ENCODE results near the gene MEIKIN. TPM values are rescaled to one million over a fixed set of nuclear protein-coding genes. Genes with fewer than 3 reads are reported as not detected.
"Not testable (repeated sequence)": the region's sequence is repeated elsewhere in the genome, so short reads cannot be mapped to it uniquely, and the experiment has no call there.

MEIKIN gene
- polyA plus RNA-seq, 6 donors from 2014 or later = not detected

- DNase-seq (no peak), ATAC-seq (ENCODE audit: low read depth in 2 of 2) (no peak)
- Mint-ChIP-seq H3K27ac (peak overlapping the region in 2 of 6 donors; percentile 23 to 53), H3K27me3 (no peaks in the 10 kb centered on the region), H3K4me1 (peaks cover 35 to 55% (median 52%) of the 10 kb centered on the region in 3 donors), H3K36me3 (no peaks in the 10 kb centered on the region), H3K9me3 (peaks cover 0 to 1% (median 0%) of the 10 kb centered on the region in 7 donors), H3K4me3 (peak overlapping the region in 1 of 8 donors; percentile 61)
Observed at GRCh38 chr5:131783874-131784273, 161.6 kb downstream of the MEIKIN start.

GRCh38 chr5:131783357-131783756 lies 162.1 kb downstream of the MEIKIN start:
- peaks cover 0 to 1% (median 0%) of the 10 kb centered on the region in 7 donors for H3K9me3 Mint-ChIP-seq
- H3K27ac Mint-ChIP-seq = peak overlapping the region in 4 of 6 donors; percentile 9 to 80 (median 32)
- no peaks in the 10 kb centered on the region for H3K27me3 Mint-ChIP-seq
- H3K4me1 Mint-ChIP-seq = peaks cover 35 to 55% (median 52%) of the 10 kb centered on the region in 3 donors
- ATAC-seq (ENCODE audit: low read depth in 2 of 2) (no peak), DNase-seq (no peak)
- no peak overlapping the region for H3K4me3 Mint-ChIP-seq
- H3K36me3 Mint-ChIP-seq = no peaks in the 10 kb centered on the region

- H3K4me1 Mint-ChIP-seq = peaks cover 35 to 59% (median 53%) of the 10 kb centered on the region in 3 donors
Observed at GRCh38 chr5:131782717-131783116, 162.7 kb downstream of the MEIKIN start.

GRCh38 chr5:131778141-131778540 lies 167.3 kb downstream of the MEIKIN start:
- peak overlapping the region in 1 of 6 donors; percentile 21 for H3K27ac Mint-ChIP-seq
- H3K4me3 Mint-ChIP-seq = not testable (repeated sequence)

More at GRCh38 chr5:131782717-131783116, 162.7 kb downstream of the MEIKIN start:
- no peaks in the 10 kb centered on the region for H3K36me3 Mint-ChIP-seq
- H3K4me3 Mint-ChIP-seq = no peak overlapping the region
- no peak for DNase-seq
- no peak overlapping the region for H3K27ac Mint-ChIP-seq
- peaks cover 0 to 1% (median 0%) of the 10 kb centered on the region in 7 donors for H3K9me3 Mint-ChIP-seq
- H3K27me3 Mint-ChIP-seq = no peaks in the 10 kb centered on the region
- ATAC-seq (ENCODE audit: low read depth in 2 of 2) = no peak

GRCh38 chr5:131776450-131776849 lies 169.0 kb downstream of the MEIKIN start:
- no peak for DNase-seq
- no peak overlapping the region for H3K4me3 Mint-ChIP-seq
- H3K9me3 Mint-ChIP-seq = no peaks in the 10 kb centered on the region
- H3K4me1 Mint-ChIP-seq = peaks cover 12 to 33% (median 25%) of the 10 kb centered on the region in 3 donors
- H3K27me3 Mint-ChIP-seq = no peaks in the 10 kb centered on the region
- no peaks in the 10 kb centered on the region for H3K36me3 Mint-ChIP-seq
- ATAC-seq (ENCODE audit: low read depth in 2 of 2) = no peak
- H3K27ac Mint-ChIP-seq = no peak overlapping the region

More at GRCh38 chr5:131778141-131778540, 167.3 kb downstream of the MEIKIN start:
- H3K36me3 Mint-ChIP-seq; DNase-seq; ATAC-seq (ENCODE audit: low read depth in 2 of 2); H3K9me3 Mint-ChIP-seq; H3K27me3 Mint-ChIP-seq: not testable (repeated sequence)
- peaks cover 20 to 46% (median 39%) of the 10 kb centered on the region in 3 donors for H3K4me1 Mint-ChIP-seq

- Mint-ChIP-seq H3K4me3 (peak overlapping the region in 1 of 8 donors; percentile 21), H3K27me3 (no peaks in the 10 kb centered on the region), H3K36me3 (no peaks in the 10 kb centered on the region), H3K4me1 (peaks cover 12 to 35% (median 13%) of the 10 kb centered on the region in 3 donors), H3K27ac (peak overlapping the region in 2 of 6 donors; percentile 13 to 40), H3K9me3 (no peaks in the 10 kb centered on the region)
- ATAC-seq (ENCODE audit: low read depth in 2 of 2) (no peak), DNase-seq (no peak)
Observed at GRCh38 chr5:131774652-131775367, 170.7 kb downstream of the MEIKIN start.

- Mint-ChIP-seq H3K36me3 (no peaks in the 10 kb centered on the region), H3K4me3 (no peak overlapping the region), H3K4me1 (peaks cover 12 to 37% (median 19%) of the 10 kb centered on the region in 3 donors), H3K27me3 (no peaks in the 10 kb centered on the region), H3K9me3 (no peaks in the 10 kb centered on the region), H3K27ac (peak overlapping the region in 1 of 6 donors; percentile 44)
- ATAC-seq (ENCODE audit: low read depth in 2 of 2) = no peak
- DNase-seq = no peak
Observed at GRCh38 chr5:131773805-131774204, 171.7 kb downstream of the MEIKIN start.

- Mint-ChIP-seq H3K27ac (no peak overlapping the region), H3K27me3 (no peaks in the 10 kb centered on the region), H3K4me3 (no peak overlapping the region), H3K9me3 (no peaks in the 10 kb centered on the region), H3K4me1 (peaks cover 5 to 37% (median 18%) of the 10 kb centered on the region in 3 donors), H3K36me3 (no peaks in the 10 kb centered on the region)
- DNase-seq (no peak), ATAC-seq (ENCODE audit: low read depth in 2 of 2) (no peak)
Observed at GRCh38 chr5:131771692-131772091, 173.8 kb downstream of the MEIKIN start.

GRCh38 chr5:131769961-131770360 lies 175.5 kb downstream of the MEIKIN start:
- Mint-ChIP-seq H3K4me1 (peaks cover 19 to 44% (median 23%) of the 10 kb centered on the region in 3 donors), H3K4me3 (no peak overlapping the region), H3K9me3 (peaks cover 0 to 2% (median 0%) of the 10 kb centered on the region in 7 donors), H3K27ac (no peak overlapping the region), H3K27me3 (no peaks in the 10 kb centered on the region), H3K36me3 (peaks cover 0 to 2% of the 10 kb centered on the region in 2 donors)
- ATAC-seq (ENCODE audit: low read depth in 2 of 2) (no peak), DNase-seq (no peak)

GRCh38 chr5:131769336-131769735 lies 176.1 kb downstream of the MEIKIN start:
- DNase-seq = no peak
- no peak overlapping the region for H3K27ac Mint-ChIP-seq
- H3K27me3 Mint-ChIP-seq = no peaks in the 10 kb centered on the region
- no peak overlapping the region for H3K4me3 Mint-ChIP-seq
- H3K9me3 Mint-ChIP-seq = peaks cover 0 to 2% (median 0%) of the 10 kb centered on the region in 7 donors
- H3K36me3 Mint-ChIP-seq = peaks cover 0 to 5% of the 10 kb centered on the region in 2 donors
- peak; percentile 40 to 52 for ATAC-seq (ENCODE audit: low read depth in 2 of 2)
- peaks cover 23 to 40% (median 23%) of the 10 kb centered on the region in 3 donors for H3K4me1 Mint-ChIP-seq

- H3K27ac Mint-ChIP-seq = no peak overlapping the region
- DNase-seq = no peak
- ATAC-seq (ENCODE audit: low read depth in 2 of 2) = no peak
- H3K27me3 Mint-ChIP-seq = no peaks in the 10 kb centered on the region
- peaks cover 8 to 9% of the 10 kb centered on the region in 2 donors for H3K36me3 Mint-ChIP-seq
- H3K4me1 Mint-ChIP-seq = peaks cover 24 to 37% (median 27%) of the 10 kb centered on the region in 3 donors
- no peak overlapping the region for H3K4me3 Mint-ChIP-seq
- H3K9me3 Mint-ChIP-seq = peaks cover 0 to 11% (median 5%) of the 10 kb centered on the region in 7 donors
Observed at GRCh38 chr5:131767891-131768290, 177.6 kb downstream of the MEIKIN start.

- H3K4me1 Mint-ChIP-seq = peaks cover 34 to 47% (median 35%) of the 10 kb centered on the region in 3 donors
- no peak for DNase-seq
- no peak overlapping the region for H3K4me3 Mint-ChIP-seq
- peaks cover 13 to 14% of the 10 kb centered on the region in 2 donors for H3K36me3 Mint-ChIP-seq
- peak overlapping the region in 3 of 6 donors; percentile 1 to 70 (median 16) for H3K27ac Mint-ChIP-seq
- no peaks in the 10 kb centered on the region for H3K27me3 Mint-ChIP-seq
- H3K9me3 Mint-ChIP-seq = peaks cover 0 to 15% (median 8%) of the 10 kb centered on the region in 7 donors
- no peak for ATAC-seq (ENCODE audit: low read depth in 2 of 2)
Observed at GRCh38 chr5:131766689-131767088, 178.8 kb downstream of the MEIKIN start.

- ATAC-seq (ENCODE audit: low read depth in 2 of 2) = no peak
- Mint-ChIP-seq H3K27ac (peak overlapping the region in 1 of 6 donors; percentile 41), H3K27me3 (no peaks in the 10 kb centered on the region), H3K36me3 (peaks cover 13 to 14% of the 10 kb centered on the region in 2 donors), H3K4me1 (peaks cover 35 to 51% (median 47%) of the 10 kb centered on the region in 3 donors), H3K9me3 (peaks cover 0 to 15% (median 8%) of the 10 kb centered on the region in 7 donors), H3K4me3 (no peak overlapping the region)
- DNase-seq = no peak
Observed at GRCh38 chr5:131765261-131765660, 180.2 kb downstream of the MEIKIN start.

GRCh38 chr5:131763968-131764367 lies 181.5 kb downstream of the MEIKIN start:
- Mint-ChIP-seq H3K27ac (no peak overlapping the region), H3K4me3 (no peak overlapping the region), H3K4me1 (peaks cover 31 to 56% (median 50%) of the 10 kb centered on the region in 3 donors), H3K36me3 (peaks cover 13 to 14% of the 10 kb centered on the region in 2 donors), H3K9me3 (peaks cover 0 to 15% (median 8%) of the 10 kb centered on the region in 7 donors), H3K27me3 (no peaks in the 10 kb centered on the region)
- no peak for DNase-seq
- no peak for ATAC-seq (ENCODE audit: low read depth in 2 of 2)

Measured in naive B cell (primary cell).